Activated CD4-positive, alpha-beta memory T cell treated with anti-CD3 and anti-CD28 coated beads, Interleukin-2, amount 10 ng/mL, durations not matched to agents 7 days and 5 days (primary cell): ENCODE results near the gene PTDSS2. TPM values are rescaled to one million over a fixed set of nuclear protein-coding genes. Genes with fewer than 3 reads are reported as not detected.
"Not testable (repeated sequence)": the region's sequence is repeated elsewhere in the genome, so short reads cannot be mapped to it uniquely, and the experiment has no call there.

Experiments used
- CTCF ChIA-PET: fragments of 350-600 bp; sonication (Branson Sonifier 250); formaldehyde crosslinking; loops from one replicate; lab custom pipeline; 2021; ENCODE audit warnings: antibody characterized with exemption, inconsistent platforms; lab: Charles Lee
- POLR2A ChIA-PET: fragments of 350-600 bp; sonication (Branson Sonifier 250); formaldehyde crosslinking; loops from one replicate; lab custom pipeline; 2021; ENCODE audit warnings: antibody characterized with exemption; lab: Charles Lee
- DNase-seq: peaks from one replicate; pipeline ENCODE4 v3.0.0-alpha.2; 2020
- H3K27ac Mint-ChIP-seq: one replicate; pipeline ENCODE4 v1.8.0; 2021; ENCODE audit warnings: mild to moderate bottlenecking, mixed read lengths
- H3K27me3 Mint-ChIP-seq: one replicate; pipeline ENCODE4 v1.8.0; 2021; ENCODE audit warnings: mixed read lengths
- H3K36me3 Mint-ChIP-seq: one replicate; pipeline ENCODE4 v1.8.0; 2021; ENCODE audit warnings: low read depth, mixed read lengths
- H3K4me1 Mint-ChIP-seq: one replicate; pipeline ENCODE4 v1.8.0; 2021; ENCODE audit warnings: mixed read lengths
- H3K4me3 Mint-ChIP-seq: one replicate; pipeline ENCODE4 v1.8.0; 2021; ENCODE audit warnings: mild to moderate bottlenecking, mixed read lengths
- H3K9me3 Mint-ChIP-seq: one replicate; pipeline ENCODE4 v1.8.0; 2021; ENCODE audit warnings: mixed read lengths
- total RNA-seq, 2 experiments: library from RNA; stranded (reverse); gene quantifications; one replicate each; pipeline ENCODE4 v1.2.3, GENCODE V29; 2021

PTDSS2 gene
- total RNA-seq, 2 experiments from 2014 or later: 20.1 to 21.5 TPM

DNA sequence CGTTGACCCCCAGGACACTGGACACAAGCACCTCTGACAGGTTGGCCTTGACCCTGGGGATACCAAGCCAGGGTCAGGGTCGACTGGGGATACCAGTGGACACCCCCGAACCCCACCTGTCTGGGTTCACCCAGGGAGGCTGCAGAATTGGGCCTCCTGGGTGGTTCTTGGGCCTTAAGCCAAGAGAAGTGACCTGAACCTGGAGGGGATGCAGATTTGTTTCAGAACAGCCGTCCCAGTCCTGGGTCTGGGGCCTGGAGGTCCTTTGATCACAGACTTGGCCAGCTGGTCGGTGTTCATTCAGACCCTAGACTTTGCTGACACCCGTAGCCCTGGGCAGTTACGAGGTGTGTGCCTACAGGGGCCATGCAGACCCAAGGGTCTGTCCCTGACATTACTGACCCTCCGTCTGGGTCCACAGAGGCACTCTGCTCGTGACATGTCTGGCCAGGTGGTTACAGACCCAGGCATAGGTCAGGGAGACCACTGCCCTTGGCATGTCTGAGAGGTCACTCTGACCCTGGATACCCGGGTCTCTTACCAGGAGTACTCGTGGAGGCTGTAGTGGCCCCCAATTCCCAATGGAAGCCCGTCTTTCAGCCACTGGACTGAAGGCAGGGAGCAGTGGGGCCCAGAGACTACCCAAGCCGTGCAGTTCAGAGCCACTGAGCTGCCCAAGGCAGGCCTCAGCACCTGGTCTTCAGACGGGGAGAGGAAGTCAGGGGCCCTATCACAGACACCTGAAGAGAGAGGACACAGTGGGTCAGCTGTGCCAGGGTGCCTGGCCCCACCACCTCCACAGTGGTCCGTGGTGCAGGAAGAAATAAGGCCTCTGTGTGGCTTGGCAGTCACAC is 41.7 kb upstream of the PTDSS2 start:
- DNase-seq: no peak
- no peak overlapping the region for H3K27ac Mint-ChIP-seq
- CTCF ChIA-PET: interaction anchor here (1.6 to 3.6 kb wide), 4 partner anchors 8 to 111 kb away, joined by 5 to 67 read pairs (median 14); partner anchors contain the start of genes PTDSS2 and SIGIRR

DNA sequence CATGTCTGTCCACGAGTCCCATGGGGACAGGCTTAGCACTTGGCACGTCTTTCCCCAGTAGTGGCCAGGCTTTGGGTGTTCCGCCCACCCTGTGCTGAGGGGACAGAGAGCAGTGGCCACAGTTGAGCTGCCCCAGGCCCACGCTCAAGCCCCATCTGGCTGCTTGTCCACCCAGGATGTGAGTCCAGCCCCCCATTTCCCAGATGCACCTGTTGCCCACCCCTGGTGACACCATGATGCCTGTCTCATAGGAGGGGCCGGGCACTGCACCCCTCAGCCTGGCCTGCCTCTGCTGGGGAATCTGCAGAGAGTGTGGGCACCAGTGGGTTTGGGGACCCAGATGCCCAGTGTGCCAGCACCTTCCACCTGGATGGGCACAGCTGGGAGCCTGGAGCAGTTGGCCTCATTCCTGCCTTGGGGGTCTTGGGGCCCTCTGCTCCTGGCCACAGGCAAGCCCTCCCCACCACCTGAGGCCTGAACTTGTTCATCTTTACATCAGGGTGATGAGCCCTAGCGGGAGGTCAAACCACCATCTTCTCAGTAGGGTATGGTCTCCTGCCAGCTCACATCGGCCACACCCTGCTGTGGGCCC is 41.0 kb upstream of the PTDSS2 start:
- H3K36me3 Mint-ChIP-seq: peaks cover 5% of the 10 kb centered on the region
- H3K27ac Mint-ChIP-seq: no peak overlapping the region
- H3K9me3 Mint-ChIP-seq: no peaks in the 10 kb centered on the region
- H3K27me3 Mint-ChIP-seq: no peaks in the 10 kb centered on the region
- ChIA-PET POLR2A (no interaction called here), CTCF (interaction anchor here (2.2 kb wide), 1 partner anchor 39 kb away, joined by 5 read pairs; no protein-coding TSS in a partner anchor)
- H3K4me1 Mint-ChIP-seq: peaks cover 25% of the 10 kb centered on the region
- H3K4me3 Mint-ChIP-seq: no peak overlapping the region
- DNase-seq: no peak

More for the DNA sequence above, 41.7 kb upstream of the PTDSS2 start:
- POLR2A ChIA-PET: interaction anchor here (1.4 to 4.3 kb wide), 5 partner anchors 7 to 201 kb away, joined by 5 to 57 read pairs (median 11); partner anchors contain the start of genes BET1L, PSMD13, PTDSS2 and RIC8A
- Mint-ChIP-seq H3K9me3 (no peaks in the 10 kb centered on the region), H3K36me3 (peaks cover 4% of the 10 kb centered on the region), H3K4me1 (peaks cover 20% of the 10 kb centered on the region), H3K27me3 (no peaks in the 10 kb centered on the region), H3K4me3 (no peak overlapping the region)

DNA sequence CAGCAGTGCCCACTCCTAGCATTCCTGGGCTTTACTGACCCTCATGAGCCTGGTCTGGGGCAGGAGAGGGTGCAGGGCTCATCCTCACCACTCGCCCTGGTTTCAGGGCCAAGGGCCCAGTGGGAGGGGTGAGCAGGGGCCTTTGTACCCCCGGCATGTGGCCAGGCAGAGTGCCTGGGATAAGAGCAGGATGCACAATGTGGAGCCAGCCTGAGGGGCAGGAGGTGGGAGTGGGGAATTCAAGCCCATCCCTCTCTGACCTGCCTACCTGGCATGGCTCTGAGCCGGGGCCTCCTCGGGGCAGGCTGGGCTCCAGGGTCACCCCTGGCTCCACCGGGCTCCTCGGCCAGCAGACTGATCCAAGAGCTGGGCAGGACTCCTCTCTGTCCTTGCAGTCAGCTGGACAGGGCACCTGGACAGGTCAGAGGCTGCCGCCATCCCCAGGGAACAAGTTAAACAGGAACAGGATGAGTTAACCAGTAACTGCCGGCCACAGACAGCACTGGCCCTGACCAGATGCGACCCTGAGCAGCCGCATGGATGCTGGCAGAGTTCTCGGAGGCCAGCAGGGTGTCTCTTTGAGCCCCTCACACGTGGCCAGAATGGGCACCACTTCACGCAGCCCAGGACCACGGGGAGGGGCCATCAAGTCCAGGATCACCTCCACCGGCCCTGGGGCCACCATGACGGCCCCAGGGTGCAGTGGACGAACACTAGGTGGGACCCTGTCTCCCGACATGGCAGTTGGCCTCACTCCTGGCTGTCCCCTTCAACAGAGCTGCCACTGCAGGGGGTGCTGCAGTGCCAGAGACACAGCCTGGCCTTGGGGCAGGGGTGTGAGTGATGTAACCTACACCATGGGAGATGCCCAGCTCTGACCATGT is 40.2 kb upstream of the PTDSS2 start:
- no peak overlapping the region for H3K27ac Mint-ChIP-seq
- peaks cover 12% of the 10 kb centered on the region for H3K36me3 Mint-ChIP-seq
- H3K9me3 Mint-ChIP-seq: no peaks in the 10 kb centered on the region
- H3K4me3 Mint-ChIP-seq: no peak overlapping the region
- peaks cover 32% of the 10 kb centered on the region for H3K4me1 Mint-ChIP-seq
- ChIA-PET CTCF (interaction anchor here (2.2 kb wide), 1 partner anchor 39 kb away, joined by 5 read pairs; no protein-coding TSS in a partner anchor), POLR2A (no interaction called here)
- H3K27me3 Mint-ChIP-seq: no peaks in the 10 kb centered on the region
- DNase-seq: no peak

DNA sequence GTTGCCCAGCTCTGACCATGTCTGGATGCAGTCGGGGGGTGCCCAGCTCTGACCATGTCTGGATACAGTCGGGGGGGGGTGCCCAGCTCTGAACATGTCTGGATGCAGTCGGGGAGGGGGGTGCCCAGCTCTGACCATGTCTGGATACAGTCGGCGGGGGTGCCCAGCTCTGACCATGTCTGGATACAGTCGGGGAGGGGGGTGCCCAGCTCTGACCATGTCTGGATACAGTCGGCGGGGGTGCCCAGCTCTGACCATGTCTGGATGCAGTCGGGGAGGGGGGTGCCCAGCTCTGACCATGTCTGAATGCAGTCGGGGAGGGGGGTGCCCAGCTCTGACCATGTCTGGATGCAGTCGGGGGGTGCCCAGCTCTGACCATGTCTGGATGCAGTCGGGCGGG is 39.4 kb upstream of the PTDSS2 start:
- H3K4me3 Mint-ChIP-seq, H3K9me3 Mint-ChIP-seq, H3K27me3 Mint-ChIP-seq, POLR2A ChIA-PET, DNase-seq, H3K27ac Mint-ChIP-seq: not testable (repeated sequence)
- peaks cover 14% of the 10 kb centered on the region for H3K36me3 Mint-ChIP-seq
- H3K4me1 Mint-ChIP-seq: peaks cover 28% of the 10 kb centered on the region
- CTCF ChIA-PET: interaction anchor here (2.2 kb wide), 1 partner anchor 38 kb away, joined by 5 read pairs; no protein-coding TSS in a partner anchor

DNA sequence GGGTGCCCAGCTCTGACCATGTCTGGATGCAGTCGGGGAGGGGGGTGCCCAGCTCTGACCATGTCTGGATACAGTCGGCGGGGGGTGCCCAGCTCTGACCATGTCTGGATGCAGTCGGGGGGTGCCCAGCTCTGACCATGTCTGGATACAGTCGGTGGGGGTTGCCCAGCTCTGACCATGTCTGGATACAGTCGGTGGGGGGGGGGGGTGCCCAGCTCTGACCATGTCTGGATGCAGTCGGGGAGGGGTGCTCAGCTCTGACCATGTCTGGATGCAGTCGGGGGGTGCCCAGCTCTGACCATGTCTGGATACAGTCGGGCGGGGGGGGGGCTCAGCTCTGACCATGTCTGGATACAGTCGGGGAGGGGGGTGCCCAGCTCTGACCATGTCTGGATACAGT is 38.6 kb upstream of the PTDSS2 start:
- H3K27me3 Mint-ChIP-seq, POLR2A ChIA-PET: not testable (repeated sequence)

DNA sequence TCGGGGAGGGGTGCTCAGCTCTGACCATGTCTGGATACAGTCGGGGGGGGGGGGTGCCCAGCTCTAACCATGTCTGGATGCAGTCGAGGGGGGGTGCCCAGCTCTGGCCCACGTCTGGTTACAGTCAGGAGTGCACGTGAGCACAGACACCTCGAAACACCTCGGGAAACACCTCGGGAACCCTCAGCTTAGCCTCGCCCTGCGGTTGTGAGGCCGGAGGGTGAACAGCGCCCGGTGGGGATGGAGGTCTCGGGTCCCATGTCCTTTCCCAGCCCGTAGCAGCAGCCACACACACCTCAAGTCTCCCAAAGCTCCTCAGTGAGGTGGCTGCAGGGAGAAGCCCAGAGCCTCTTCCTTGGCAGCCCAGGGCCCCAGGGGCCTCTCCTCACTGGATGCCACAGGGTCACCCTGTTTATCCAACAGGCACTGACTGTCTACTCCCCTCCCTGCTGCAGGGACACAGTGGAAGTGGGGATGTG is 37.4 kb upstream of the PTDSS2 start:
- peaks cover 19% of the 10 kb centered on the region for H3K36me3 Mint-ChIP-seq
- ChIA-PET POLR2A (interaction anchor here (0.7 to 6.7 kb wide), 4 partner anchors 24 to 96 kb away, joined by 3 to 102 read pairs (median 4); partner anchors contain the start of gene PTDSS2), CTCF (no interaction called here)
- H3K9me3 Mint-ChIP-seq: no peaks in the 10 kb centered on the region
- peaks cover 31% of the 10 kb centered on the region for H3K4me1 Mint-ChIP-seq
- no peaks in the 10 kb centered on the region for H3K27me3 Mint-ChIP-seq
- H3K27ac Mint-ChIP-seq: no peak overlapping the region
- DNase-seq: no peak
- peak overlapping the region; percentile 78 for H3K4me3 Mint-ChIP-seq

More for the DNA sequence above, 38.6 kb upstream of the PTDSS2 start:
- Mint-ChIP-seq H3K4me1 (peaks cover 32% of the 10 kb centered on the region), H3K36me3 (peaks cover 18% of the 10 kb centered on the region)
- H3K27ac Mint-ChIP-seq, H3K4me3 Mint-ChIP-seq, H3K9me3 Mint-ChIP-seq, DNase-seq, CTCF ChIA-PET: not testable (repeated sequence)

DNA sequence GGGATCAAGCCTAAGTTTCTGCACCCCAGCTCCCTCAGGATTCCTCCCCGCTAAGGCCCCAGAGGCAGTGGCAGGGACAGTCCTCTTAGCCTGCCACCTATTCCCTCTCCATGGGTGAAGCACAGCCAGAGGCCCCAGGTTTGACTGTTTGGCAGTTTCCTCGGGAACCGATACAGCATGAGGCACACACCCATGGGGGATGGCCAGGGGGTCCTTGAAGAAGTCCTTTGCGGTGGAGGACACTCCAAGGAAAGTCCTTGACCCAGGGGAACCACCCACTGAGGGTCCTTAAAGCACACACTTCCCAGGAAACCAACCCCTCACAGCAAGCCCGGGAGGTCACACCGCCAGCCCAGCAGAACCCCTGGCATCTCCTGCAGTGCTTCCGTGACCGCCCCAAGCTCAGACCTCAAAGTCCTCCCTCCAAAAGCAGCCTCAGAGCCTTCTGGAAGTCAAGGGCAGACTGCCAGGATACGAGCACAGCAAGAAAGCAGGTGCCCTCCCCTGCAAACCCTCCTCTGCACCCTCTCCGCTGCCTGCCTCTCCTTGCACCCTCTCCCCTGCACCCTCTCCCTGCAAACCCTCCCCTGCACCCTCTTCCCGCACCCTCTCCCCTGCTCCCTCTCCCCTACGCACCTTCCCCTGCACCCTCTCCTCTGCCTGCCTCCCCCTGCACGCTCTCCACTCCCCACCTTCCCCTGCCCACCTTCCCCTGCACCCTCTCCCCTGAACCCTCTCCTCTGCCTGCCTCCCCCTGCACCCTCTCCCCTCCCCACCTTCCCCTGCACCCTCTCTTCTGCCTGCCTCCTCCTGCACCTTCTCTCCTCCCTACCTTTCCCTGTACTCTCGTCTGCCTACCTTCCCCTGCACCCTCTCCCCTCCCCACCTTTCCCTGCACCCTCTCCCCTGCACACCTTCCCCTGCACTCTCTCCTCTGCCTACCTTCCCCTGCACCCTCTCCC is 36.7 kb upstream of the PTDSS2 start:
- Mint-ChIP-seq H3K27me3 (no peaks in the 10 kb centered on the region), H3K4me3 (peak overlapping the region; percentile 78), H3K27ac (peak overlapping the region; percentile 49), H3K9me3 (no peaks in the 10 kb centered on the region), H3K4me1 (peaks cover 30% of the 10 kb centered on the region), H3K36me3 (peaks cover 22% of the 10 kb centered on the region)
- no peak for DNase-seq
- CTCF ChIA-PET: interaction anchor here (3.7 kb wide), 1 partner anchor 36 kb away, joined by 62 read pairs; the partner anchor contains the start of gene PTDSS2
- POLR2A ChIA-PET: interaction anchor here (0.6 to 6.7 kb wide), 7 partner anchors 7 to 145 kb away, joined by 3 to 102 read pairs (median 4); partner anchors contain the start of genes ANO9 and PTDSS2

DNA sequence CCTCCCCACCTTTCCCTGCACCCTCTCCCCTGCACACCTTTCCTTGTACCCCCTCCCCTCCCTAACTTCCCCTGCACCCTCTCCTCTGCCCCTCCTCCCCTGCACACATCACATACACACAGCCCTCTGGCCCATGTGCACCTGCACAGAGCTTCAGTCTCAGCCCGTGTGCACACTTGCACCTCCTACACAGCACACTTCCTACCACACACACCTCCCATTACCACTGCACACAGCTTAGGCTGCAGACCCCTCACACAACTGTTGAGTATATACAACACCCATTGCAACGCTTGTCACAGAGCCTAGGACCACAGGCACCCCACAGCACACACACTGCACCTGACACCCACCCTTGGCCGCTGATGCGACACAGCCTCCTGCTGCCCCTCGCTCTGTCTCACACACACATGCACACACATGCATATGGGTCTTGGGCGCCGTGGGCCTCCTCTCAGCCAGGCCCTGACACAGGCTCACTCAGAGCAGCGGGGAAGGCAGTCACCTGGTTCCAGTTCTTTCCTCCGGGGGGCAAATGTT is 35.7 kb upstream of the PTDSS2 start:
- DNase-seq: no peak
- Mint-ChIP-seq H3K36me3 (peaks cover 22% of the 10 kb centered on the region), H3K9me3 (no peaks in the 10 kb centered on the region), H3K27ac (peak overlapping the region; percentile 91), H3K27me3 (no peaks in the 10 kb centered on the region), H3K4me1 (peaks cover 30% of the 10 kb centered on the region), H3K4me3 (peak overlapping the region; percentile 99)
- ChIA-PET POLR2A (interaction anchor here (0.6 to 6.7 kb wide), 13 partner anchors 8 to 282 kb away, joined by 3 to 102 read pairs (median 4); partner anchors contain the start of genes ANO9, BET1L, PSMD13 and PTDSS2), CTCF (interaction anchor here (1.0 to 3.7 kb wide), 8 partner anchors 7 to 164 kb away, joined by 3 to 62 read pairs (median 4); partner anchors contain the start of genes PHRF1 and PTDSS2)

DNA sequence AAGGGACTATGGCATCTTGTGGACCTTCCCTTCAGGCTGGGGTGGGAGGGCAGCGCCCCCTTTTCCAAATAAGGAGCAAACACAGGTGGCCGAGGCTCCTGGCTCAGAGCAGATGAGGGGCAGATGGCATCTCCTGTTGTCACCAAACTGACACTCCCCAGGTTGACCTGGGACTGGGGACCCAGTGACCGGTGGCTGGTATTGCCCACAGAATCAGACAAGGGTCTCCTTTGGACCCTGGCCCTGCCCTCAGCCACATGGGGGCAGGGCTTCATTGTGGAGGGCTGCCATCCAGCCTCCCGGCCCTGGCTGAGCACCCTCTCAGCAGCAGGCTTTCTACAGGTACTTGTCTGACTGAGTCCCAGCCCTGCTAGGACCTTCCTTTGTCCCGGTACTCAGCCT is 34.4 kb upstream of the PTDSS2 start:
- no peaks in the 10 kb centered on the region for H3K9me3 Mint-ChIP-seq
- no peak for DNase-seq
- peak overlapping the region; percentile 99 for H3K4me3 Mint-ChIP-seq
- peaks cover 22% of the 10 kb centered on the region for H3K36me3 Mint-ChIP-seq
- H3K4me1 Mint-ChIP-seq: peaks cover 30% of the 10 kb centered on the region
- CTCF ChIA-PET: interaction anchor here (0.9 to 3.7 kb wide), 8 partner anchors 8 to 208 kb away, joined by 3 to 62 read pairs (median 4); partner anchors contain the start of genes BET1L, PHRF1, PTDSS2 and RIC8A
- H3K27ac Mint-ChIP-seq: peak overlapping the region; percentile 91
- no peaks in the 10 kb centered on the region for H3K27me3 Mint-ChIP-seq
- POLR2A ChIA-PET: interaction anchor here (0.7 to 6.7 kb wide), 16 partner anchors 9 to 208 kb away, joined by 3 to 102 read pairs (median 6); partner anchors contain the start of genes ANO9, BET1L, PSMD13 and PTDSS2

DNA sequence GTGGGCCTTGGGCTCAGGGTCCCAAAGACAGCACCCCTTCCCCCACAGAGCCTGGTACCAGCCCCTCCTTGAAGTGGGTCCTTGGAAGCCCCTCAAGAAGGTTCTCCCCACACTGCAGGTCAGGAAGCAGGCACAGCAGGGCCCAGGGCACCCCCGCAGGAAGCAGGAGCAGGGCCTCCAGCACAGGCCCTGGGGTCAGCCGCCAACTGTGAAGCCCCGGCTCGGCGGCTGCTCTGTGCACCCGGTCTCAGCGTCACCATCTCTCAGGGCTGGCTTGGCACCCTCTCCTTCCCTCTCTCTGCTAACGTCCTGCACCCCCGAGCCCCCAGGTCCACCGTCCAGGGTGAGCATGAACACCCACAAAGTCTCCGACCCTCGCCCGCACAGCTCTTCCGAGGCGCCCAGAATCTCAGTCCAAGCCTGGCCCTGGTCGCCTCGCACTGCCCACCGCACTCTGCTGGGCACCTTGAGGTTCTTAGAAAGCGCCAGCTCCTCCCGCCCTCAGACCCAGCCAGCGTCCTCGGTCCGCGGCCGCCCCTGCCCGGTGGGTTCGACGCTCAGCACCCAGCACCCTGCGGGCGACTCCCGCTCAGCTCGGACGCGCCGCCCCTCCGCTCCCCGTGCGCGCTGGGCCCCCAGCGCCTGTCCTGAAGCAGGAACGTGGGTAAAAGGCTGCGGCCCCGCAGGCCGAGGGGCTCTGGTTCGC is 33.9 kb upstream of the PTDSS2 start:
- peaks cover 22% of the 10 kb centered on the region for H3K36me3 Mint-ChIP-seq
- no peaks in the 10 kb centered on the region for H3K9me3 Mint-ChIP-seq

More for the DNA sequence above, 33.9 kb upstream of the PTDSS2 start:
- peak overlapping the region; percentile 91 for H3K27ac Mint-ChIP-seq
- peak overlapping the region; percentile 99 for H3K4me3 Mint-ChIP-seq
- POLR2A ChIA-PET: interaction anchor here (0.7 to 6.7 kb wide), 25 partner anchors 10 to 279 kb away, joined by 3 to 102 read pairs (median 6); partner anchors contain the start of genes ANO9, BET1L, DEAF1 and PSMD13
- CTCF ChIA-PET: interaction anchor here (0.9 to 3.7 kb wide), 8 partner anchors 9 to 209 kb away, joined by 3 to 62 read pairs (median 4); partner anchors contain the start of genes BET1L, PHRF1, PTDSS2 and RIC8A
- peaks cover 30% of the 10 kb centered on the region for H3K4me1 Mint-ChIP-seq
- no peak for DNase-seq
- H3K27me3 Mint-ChIP-seq: no peaks in the 10 kb centered on the region
